Stimulated activated CD8-positive, alpha-beta memory T cell treated with anti-CD3 and anti-CD28 coated beads, Interleukin-4, amount 100 ng/mL, for 4 hours (primary cell): ENCODE results near the gene GRIK4.
"Not testable (repeated sequence)": the region's sequence is repeated elsewhere in the genome, so short reads cannot be mapped to it uniquely, and the experiment has no call there.

Experiments used
- DNase-seq, 2 donors: peaks; one replicate each; pipeline ENCODE4 v3.0.0-alpha.2; 2020; ENCODE audit warnings: low read depth in 2 of 2, low spot score in 1 of 2

The GRIK4 gene

GRCh38 chr11:120974965-120975364 lies 463.4 kb downstream of the GRIK4 start:
- DNase-seq, result no peak

GRCh38 chr11:120977266-120978137 lies 466.0 kb downstream of the GRIK4 start:
- DNase-seq, result no peak

GRCh38 chr11:120978701-120979100 lies 467.2 kb downstream of the GRIK4 start:
- DNase-seq, result no peak

- DNase-seq, result no peak
Measured at GRCh38 chr11:120985718-120986569, 474.4 kb downstream of the GRIK4 start.

- no peak for DNase-seq
Measured at GRCh38 chr11:120988603-120989002, 477.1 kb downstream of the GRIK4 start.

GRCh38 chr11:120991830-120992686 lies 480.5 kb downstream of the GRIK4 start:
- DNase-seq, result no peak

- no peak for DNase-seq
Measured at GRCh38 chr11:120994091-120994859, 482.7 kb downstream of the GRIK4 start.

GRCh38 chr11:120995184-120995583 lies 483.6 kb downstream of the GRIK4 start:
- DNase-seq, result no peak

- no peak for DNase-seq
Measured at GRCh38 chr11:120996973-120997372, 485.4 kb downstream of the GRIK4 start.

- no peak for DNase-seq
Measured at GRCh38 chr11:120998581-120998980, 487.0 kb downstream of the GRIK4 start.

- no peak for DNase-seq
Measured at GRCh38 chr11:121004206-121004840, 492.8 kb downstream of the GRIK4 start.

GRCh38 chr11:121006922-121007321 lies 495.4 kb downstream of the GRIK4 start:
- no peak for DNase-seq

GRCh38 chr11:121008551-121008950 lies 497.0 kb downstream of the GRIK4 start:
- DNase-seq, result no peak

- DNase-seq, result no peak
Measured at GRCh38 chr11:121012091-121012490, 500.5 kb downstream of the GRIK4 start.

- no peak for DNase-seq
Measured at GRCh38 chr11:121018746-121019145, 507.2 kb downstream of the GRIK4 start.

GRCh38 chr11:121021718-121022117 lies 510.2 kb downstream of the GRIK4 start:
- not testable (repeated sequence) for DNase-seq

GRCh38 chr11:121023848-121024751 lies 512.6 kb downstream of the GRIK4 start, which contains the start of gene TBCEL:
TSS of gene TBCEL (plus strand) at chr11:121024102. CDS start at chr11:121045691, 21,589 bp downstream.
- peak; percentile 46 to 67 for DNase-seq

GRCh38 chr11:121024989-121025388 lies 513.4 kb downstream of the GRIK4 start:
- DNase-seq, result no peak

- DNase-seq, result no peak
Measured at GRCh38 chr11:121029153-121029552, 517.6 kb downstream of the GRIK4 start.
